Fibroblast of lung (primary cell): Measurements from ENCODE around the gene CYP2J2. TPM values are rescaled to one million over a fixed set of nuclear protein-coding genes. Genes with fewer than 3 reads are reported as not detected.

Source experiments
- DNase-seq, 2 donors: peaks; one replicate each; pipeline versions ENCODE4 v3.0.0 to v3.0.0-alpha.2; 2010; ENCODE audit warnings: low read depth in 2 of 2
- H2AFZ ChIP-seq: 2 replicates; pipeline ENCODE4 v1.5.1; 2012; ENCODE audit warnings: low read length, control low read depth, inconsistent platforms
- H3K27ac ChIP-seq: 2 replicates; pipeline ENCODE4 v1.5.1; 2011; ENCODE audit warnings: low read length, control low read depth; ENCODE audit not compliant: insufficient read depth
- H3K27me3 ChIP-seq: 2 replicates; pipeline ENCODE4 v1.5.1; 2011; ENCODE audit warnings: mild to moderate bottlenecking, low read length; ENCODE audit not compliant: control insufficient read depth, insufficient read depth
- H3K36me3 ChIP-seq: 2 replicates; pipeline ENCODE4 v1.5.1; 2011; ENCODE audit warnings: low read length; ENCODE audit not compliant: control insufficient read depth, insufficient read depth
- H3K4me1 ChIP-seq: 2 replicates; pipeline ENCODE4 v1.5.1; 2011; ENCODE audit warnings: low read length; ENCODE audit not compliant: control insufficient read depth, insufficient read depth; ENCODE audit errors: extremely low read depth
- H3K4me2 ChIP-seq: 2 replicates; pipeline ENCODE4 v1.5.1; 2011; ENCODE audit warnings: low read length, control low read depth; ENCODE audit not compliant: insufficient read depth; ENCODE audit errors: extremely low read depth
- H3K4me3 ChIP-seq, 4 experiments: fragments of 200-600 bp in 1 of 4; sonication (generic) in 1 of 4; replicated peaks in 1 of 4; 2 replicates each; pipeline ENCODE4 v1.5.1; 2011 to 2016; ENCODE audit warnings: low read length in 4 of 4, low read depth in 3 of 4, mild to moderate bottlenecking in 3 of 4, control low read depth in 2 of 4, inconsistent platforms in 1 of 4, mixed read lengths in 1 of 4; ENCODE audit not compliant: insufficient read depth in 1 of 4; ENCODE audit errors: control extremely low read depth in 1 of 4
- H3K79me2 ChIP-seq: 2 replicates; pipeline ENCODE4 v1.5.1; 2012; ENCODE audit warnings: mild to moderate bottlenecking, low read length, inconsistent platforms; ENCODE audit not compliant: control insufficient read depth, insufficient read depth
- H3K9ac ChIP-seq: 2 replicates; pipeline ENCODE4 v1.5.1; 2011; ENCODE audit warnings: mild to moderate bottlenecking, low read length, control low read depth; ENCODE audit not compliant: insufficient read depth
- H3K9me3 ChIP-seq: 2 replicates; pipeline ENCODE4 v1.5.1; 2012; ENCODE audit warnings: low read depth, low read length; ENCODE audit not compliant: control insufficient read depth, insufficient read depth
- H4K20me1 ChIP-seq: 2 replicates; pipeline ENCODE4 v1.5.1; 2011; ENCODE audit warnings: low read length; ENCODE audit not compliant: control insufficient read depth, insufficient read depth; ENCODE audit errors: extremely low read depth
- CTCF ChIP-seq, 2 donors: IDR thresholded peaks in 1 of 2; conservative IDR thresholded peaks in 1 of 2; 1 replicate in 1 of 2; 2 replicates in 1 of 2; pipeline ENCODE4 v1.5.1; 2011 to 2012; ENCODE audit warnings: low read length in 2 of 2, control low read depth in 1 of 2, inconsistent platforms in 1 of 2, low read depth in 1 of 2, mild to moderate bottlenecking in 1 of 2
- EZH2 ChIP-seq: IDR thresholded peaks from 2 replicates; pipeline ENCODE4 v1.5.1; 2012; ENCODE audit warnings: low read length, control low read depth, mild to moderate bottlenecking; ENCODE audit errors: missing control alignments
- polyA plus RNA-seq, 2 donors: library from polyadenylated mRNA; depleted of rRNA in 1 of 2; stranded (reverse) in 1 of 2; unstranded in 1 of 2; fragments of >200 nt; gene quantifications; 2 replicates each; pipeline ENCODE4 v1.2.1, GENCODE V29; 2011 to 2012; ENCODE audit warnings: missing spikeins in 1 of 2
- total RNA-seq: library from RNA; depleted of rRNA; stranded (reverse); fragments of >200 nt; gene quantifications from 2 replicates; pipeline ENCODE4 v1.2.1, GENCODE V29; 2014

The CYP2J2 gene
- total and polyA plus RNA-seq, 2 donors (not counting 1 experiment from before 2014, with no cell fraction given), result 0.03 to 0.17 TPM

- H3K36me3 ChIP-seq, result no peaks in the 10 kb centered on the region
- H3K9ac ChIP-seq, result no peak overlapping the region
- H3K27me3 ChIP-seq, result no peaks in the 10 kb centered on the region
- no peak for DNase-seq
- no peaks in the 10 kb centered on the region for H3K4me1 ChIP-seq
- H3K9me3 ChIP-seq, result no peaks in the 10 kb centered on the region
- H4K20me1 ChIP-seq, result no peaks in the 10 kb centered on the region
- H2AFZ ChIP-seq, result no peak overlapping the region
- no peak overlapping the region for H3K4me3 ChIP-seq
- no peak for TF ChIP-seq EZH2
- H3K4me2 ChIP-seq, result no peak overlapping the region
- no peaks in the 10 kb centered on the region for H3K79me2 ChIP-seq
- no peak overlapping the region for H3K27ac ChIP-seq
These were observed 29.4 kb downstream of the CYP2J2 start for GRCh38 chr1:59897165-59897564.

GRCh38 chr1:59892841-59893811 is 33.4 kb downstream of the CYP2J2 start:
- Histone ChIP-seq H3K79me2 (no peaks in the 10 kb centered on the region), H3K4me1 (no peaks in the 10 kb centered on the region), H2AFZ (no peak overlapping the region), H3K27ac (no peak overlapping the region), H3K27me3 (no peaks in the 10 kb centered on the region), H3K9me3 (no peaks in the 10 kb centered on the region), H4K20me1 (no peaks in the 10 kb centered on the region), H3K4me2 (no peak overlapping the region), H3K9ac (no peak overlapping the region), H3K4me3 (no peak overlapping the region), H3K36me3 (no peaks in the 10 kb centered on the region)
- DNase-seq, result no peak
- TF ChIP-seq EZH2 (no peak), CTCF (conservative IDR thresholded peaks at IDR 0.05 in 1 of 2, IDR thresholded peaks at IDR 0.05 in 1 of 2; ENCODE audit: low read depth in 1 of 2, low read length in 2 of 2) (no peak)

- Histone ChIP-seq H3K27me3 (no peaks in the 10 kb centered on the region), H3K4me2 (no peak overlapping the region), H3K36me3 (no peaks in the 10 kb centered on the region), H3K4me1 (no peaks in the 10 kb centered on the region), H3K79me2 (no peaks in the 10 kb centered on the region), H3K9ac (no peak overlapping the region), H2AFZ (no peak overlapping the region), H3K4me3 (no peak overlapping the region), H3K27ac (no peak overlapping the region), H4K20me1 (no peaks in the 10 kb centered on the region), H3K9me3 (no peaks in the 10 kb centered on the region)
- no peak for TF ChIP-seq EZH2
- TF ChIP-seq CTCF (conservative IDR thresholded peaks at IDR 0.05 in 1 of 2, IDR thresholded peaks at IDR 0.05 in 1 of 2; ENCODE audit: low read depth in 1 of 2, low read length in 2 of 2), result no peak
- no peak for DNase-seq
These were observed 41.3 kb downstream of the CYP2J2 start for GRCh38 chr1:59885160-59885832.
